ENCODE data around the gene KCNJ11.

The KCNJ11 gene

GRCh38 chr11:17413414-17414316 is 25.2 kb upstream of the KCNJ11 start:
- Histone ChIP-seq H2AFZ (ENCODE audit: low read depth, low read length, severe bottlenecking) (no peak overlapping the region), H3K79me2 (ENCODE audit: insufficient read depth, low read length) (no peaks in the 10 kb centered on the region), H3K9me2 (replicated peaks; ENCODE audit: insufficient read depth, low read length) (no peaks in the 10 kb centered on the region), H3K9ac (ENCODE audit: low read length) (no peak overlapping the region), H3K4me3 (ENCODE audit: insufficient read depth, low read length, poor library complexity, severe bottlenecking) (no peak overlapping the region), H3K27me3 (ENCODE audit: low read length) (no peaks in the 10 kb centered on the region), H3K27ac (ENCODE audit: low read depth, low read length) (no peak overlapping the region), H4K20me1 (ENCODE audit: low read depth, low read length) (no peaks in the 10 kb centered on the region), H3K4me2 (ENCODE audit: low read depth, low read length, poor library complexity, severe bottlenecking) (no peak overlapping the region), H3F3A (ENCODE audit: insufficient read depth) (no peaks in the 10 kb centered on the region), H3K36me3 (ENCODE audit: low read length) (no peaks in the 10 kb centered on the region), H3K9me3 (ENCODE audit: insufficient read depth, low read length) (no peaks in the 10 kb centered on the region)
- TF ChIP-seq EZH2phosphoT487 (conservative IDR thresholded peaks at IDR 0.05; ENCODE audit: low read length), result no peak
- TF ChIP-seq CTCF (IDR thresholded peaks at IDR 0.05; ENCODE audit: insufficient read depth, low read length, poor library complexity, severe bottlenecking), result no peak

GRCh38 chr11:17412488-17413180 is 24.2 kb upstream of the KCNJ11 start:
- no peaks in the 10 kb centered on the region for H3F3A ChIP-seq (ENCODE audit: insufficient read depth)

GRCh38 chr11:17411418-17411817 is 23.0 kb upstream of the KCNJ11 start:
- Histone ChIP-seq H3K9ac (ENCODE audit: low read length) (no peak overlapping the region), H3K9me3 (ENCODE audit: insufficient read depth, low read length) (no peaks in the 10 kb centered on the region), H3K4me2 (ENCODE audit: low read depth, low read length, poor library complexity, severe bottlenecking) (no peak overlapping the region)

More at GRCh38 chr11:17412488-17413180, 24.2 kb upstream of the KCNJ11 start:
- Histone ChIP-seq H3K36me3 (ENCODE audit: low read length) (no peaks in the 10 kb centered on the region), H3K9ac (ENCODE audit: low read length) (no peak overlapping the region), H3K79me2 (ENCODE audit: insufficient read depth, low read length) (no peaks in the 10 kb centered on the region), H3K27me3 (ENCODE audit: low read length) (no peaks in the 10 kb centered on the region), H3K9me3 (ENCODE audit: insufficient read depth, low read length) (no peaks in the 10 kb centered on the region), H3K4me3 (ENCODE audit: insufficient read depth, low read length, poor library complexity, severe bottlenecking) (no peak overlapping the region), H2AFZ (ENCODE audit: low read depth, low read length, severe bottlenecking) (no peak overlapping the region), H4K20me1 (ENCODE audit: low read depth, low read length) (no peaks in the 10 kb centered on the region), H3K27ac (ENCODE audit: low read depth, low read length) (no peak overlapping the region), H3K4me2 (ENCODE audit: low read depth, low read length, poor library complexity, severe bottlenecking) (no peak overlapping the region), H3K9me2 (replicated peaks; ENCODE audit: insufficient read depth, low read length) (no peaks in the 10 kb centered on the region)
- TF ChIP-seq CTCF (IDR thresholded peaks at IDR 0.05; ENCODE audit: insufficient read depth, low read length, poor library complexity, severe bottlenecking) (no peak), EZH2phosphoT487 (conservative IDR thresholded peaks at IDR 0.05; ENCODE audit: low read length) (no peak)

More at GRCh38 chr11:17411418-17411817, 23.0 kb upstream of the KCNJ11 start:
- no peaks in the 10 kb centered on the region for H3K36me3 ChIP-seq (ENCODE audit: low read length)
- H3K27me3 ChIP-seq (ENCODE audit: low read length), result no peaks in the 10 kb centered on the region
- H3K79me2 ChIP-seq (ENCODE audit: insufficient read depth, low read length), result no peaks in the 10 kb centered on the region
- H3K9me2 ChIP-seq (replicated peaks; ENCODE audit: insufficient read depth, low read length), result no peaks in the 10 kb centered on the region
- no peak overlapping the region for H3K4me3 ChIP-seq (ENCODE audit: insufficient read depth, low read length, poor library complexity, severe bottlenecking)
- H3F3A ChIP-seq (ENCODE audit: insufficient read depth), result no peaks in the 10 kb centered on the region
- TF ChIP-seq CTCF (IDR thresholded peaks at IDR 0.05; ENCODE audit: insufficient read depth, low read length, poor library complexity, severe bottlenecking), result no peak
- no peak for TF ChIP-seq EZH2phosphoT487 (conservative IDR thresholded peaks at IDR 0.05; ENCODE audit: low read length)
- H3K27ac ChIP-seq (ENCODE audit: low read depth, low read length), result no peak overlapping the region
- no peak overlapping the region for H2AFZ ChIP-seq (ENCODE audit: low read depth, low read length, severe bottlenecking)
- H4K20me1 ChIP-seq (ENCODE audit: low read depth, low read length), result no peaks in the 10 kb centered on the region
